HepG2 (cell line): ENCODE measurements around the gene STX4. TPM values are rescaled to one million over a fixed set of nuclear protein-coding genes. Genes with fewer than 3 reads are reported as not detected.
A peak's percentile ranks its signal among the peaks of the same experiment; 100 is the strongest.

Source experiments
- ATAC-seq: fragments of 200-7000 bp; cut with Tn5 transposase; 3 replicates; pipeline ENCODE4 v1.9.1; 2020; ENCODE audit warnings: mild to moderate bottlenecking, moderate library complexity
- BruUV-seq: library from RNA; stranded (reverse); fragments of 400-500 nt; replicated peaks from 2 replicates; lab custom pipeline; 2021; lab: Mats Ljungman, UMichigan
- CTCF ChIA-PET: fragments of 300-600 bp; formaldehyde crosslinking; extraction: SDS; loops from one replicate; lab custom pipeline; 2021; ENCODE audit warnings: low total read pairs, inconsistent platforms, low intra/inter-chr PET ratio; lab: Yijun Ruan, JAX
- POLR2A ChIA-PET: fragments of 350-600 bp; sonication (Branson Sonifier 250); formaldehyde crosslinking; loops from one replicate; lab custom pipeline; 2020; ENCODE audit warnings: antibody characterized with exemption, inconsistent platforms; lab: Yijun Ruan, JAX
- DNase-seq: peaks from one replicate; pipeline ENCODE4 v3.0.0-alpha.2; 2015; ENCODE audit warnings: low spot score
- FAIRE-seq: peaks from 3 replicates; lab custom pipeline; 2011; peaks lifted over from hg19 to GRCh38; lab: Jason Lieb, UNC
- H2AFZ ChIP-seq: one replicate; pipeline ENCODE4 v1.6.1; 2011; ENCODE audit warnings: low read length, inconsistent platforms
- H3K27ac ChIP-seq: fragments of 300-600 bp; 3 replicates; pipeline ENCODE4 v1.8.0; 2011; ENCODE audit warnings: mixed run types, mild to moderate bottlenecking, mixed read lengths, low read length, inconsistent platforms; ENCODE audit not compliant: insufficient read depth; ENCODE audit errors: extremely low read length
- H3K27me3 ChIP-seq, 2 experiments: fragments of 200-600 bp in 1 of 2; 2 replicates in 1 of 2; 3 replicates in 1 of 2; pipeline versions ENCODE4 v1.6.0 to v1.8.0; 2011; ENCODE audit warnings: low read length in 2 of 2, mild to moderate bottlenecking in 2 of 2, moderate library complexity in 2 of 2, inconsistent platforms in 1 of 2; ENCODE audit not compliant: insufficient read depth in 2 of 2, control insufficient read depth in 1 of 2
- H3K36me3 ChIP-seq, 2 experiments: fragments of 200-600 bp in 1 of 2; replicated peaks in 1 of 2; 2 replicates in 1 of 2; 3 replicates in 1 of 2; pipeline versions ENCODE4 v1.5.1 to v1.8.0; 2011; ENCODE audit warnings: low read length in 2 of 2, inconsistent platforms in 1 of 2; ENCODE audit not compliant: insufficient read depth in 2 of 2, control insufficient read depth in 1 of 2
- H3K4me1 ChIP-seq: 2 replicates; pipeline ENCODE4 v1.5.1; 2012; ENCODE audit warnings: low read length, inconsistent platforms; ENCODE audit not compliant: insufficient read depth
- H3K4me2 ChIP-seq: 2 replicates; pipeline ENCODE4 v1.6.0; 2011; ENCODE audit warnings: low read depth, low read length, inconsistent platforms
- H3K4me3 ChIP-seq, 3 experiments: fragments of 200-600 bp in 1 of 3; sonication (generic), shearing (Covaris generic) in 1 of 3; replicated peaks in 1 of 3; 2 replicates each; pipeline ENCODE4 v1.5.1; 2011 to 2016; ENCODE audit warnings: low read length in 3 of 3, inconsistent platforms in 2 of 3, low read depth in 2 of 3, mild to moderate bottlenecking in 2 of 3, control low read depth in 1 of 3, mixed read lengths in 1 of 3; ENCODE audit not compliant: insufficient read depth in 1 of 3
- H3K79me2 ChIP-seq: one replicate; pipeline ENCODE4 v1.6.1; 2011; ENCODE audit warnings: low read length, inconsistent platforms; ENCODE audit not compliant: insufficient read depth
- H3K9ac ChIP-seq: 2 replicates; pipeline ENCODE4 v1.6.0; 2011; ENCODE audit warnings: mild to moderate bottlenecking, low read depth, low read length, inconsistent platforms; ENCODE audit not compliant: insufficient read depth
- H3K9me3 ChIP-seq: 2 replicates; pipeline ENCODE4 v1.5.1; 2012; ENCODE audit warnings: mild to moderate bottlenecking, low read length
- H4K20me1 ChIP-seq: 2 replicates; pipeline ENCODE4 v1.6.0; 2011; ENCODE audit warnings: inconsistent platforms, mild to moderate bottlenecking, low read length, moderate library complexity; ENCODE audit not compliant: insufficient read depth
- AHDC1 ChIP-seq: sonication (generic); formaldehyde crosslinking; IDR thresholded peaks from 2 replicates; pipeline ENCODE4 v1.5.1; 2020; ENCODE audit warnings: mild to moderate bottlenecking, missing genetic modification reagents, borderline replicate concordance
- HNF1A ChIP-seq, 2 experiments: sonication (generic) in 1 of 2; formaldehyde crosslinking in 1 of 2; IDR thresholded peaks; 2 replicates each; pipeline versions ENCODE4 v1.4.0 to v1.6.1; 2016 to 2020; ENCODE audit warnings: borderline replicate concordance in 1 of 2, low read depth in 1 of 2, mild to moderate bottlenecking in 1 of 2, missing genetic modification reagents in 1 of 2
- MBD4 ChIP-seq: IDR thresholded peaks from 2 replicates; pipeline ENCODE4 v1.6.1; 2012; ENCODE audit warnings: low read length, inconsistent platforms, borderline replicate concordance
- PHF8 ChIP-seq: sonication (generic); formaldehyde crosslinking; IDR thresholded peaks from 2 replicates; pipeline ENCODE4 v1.5.0; 2020; ENCODE audit warnings: missing genetic modification reagents
- SMC3 ChIP-seq: IDR thresholded peaks from 2 replicates; pipeline ENCODE4 v1.6.1; 2011; ENCODE audit warnings: low read length, improper control_type of control experiment
- THAP11 ChIP-seq: IDR thresholded peaks from 2 replicates; pipeline ENCODE4 v1.6.1; 2016; ENCODE audit warnings: missing biosample characterization, missing genetic modification reagents
- THRA ChIP-seq: sonication (generic); formaldehyde crosslinking; IDR thresholded peaks from 2 replicates; pipeline ENCODE4 v1.4.0; 2020; ENCODE audit warnings: missing genetic modification reagents, borderline replicate concordance
- ZNF33A ChIP-seq: sonication (generic); formaldehyde crosslinking; IDR thresholded peaks from 2 replicates; pipeline ENCODE4 v1.5.1; 2020; ENCODE audit warnings: missing genetic modification reagents, mild to moderate bottlenecking, moderate library complexity, borderline replicate concordance
- ZNF883 ChIP-seq: sonication (generic); formaldehyde crosslinking; IDR thresholded peaks from 2 replicates; pipeline ENCODE4 v1.5.1; 2020; ENCODE audit warnings: mild to moderate bottlenecking, missing genetic modification reagents; ENCODE audit errors: not compliant biosample characterization
- ZZZ3 ChIP-seq: sonication (generic); formaldehyde crosslinking; IDR thresholded peaks from 2 replicates; pipeline ENCODE4 v1.4.0; 2020; ENCODE audit warnings: missing genetic modification reagents, mild to moderate bottlenecking, borderline replicate concordance
- WGBS: methylation state at CpG from one replicate; pipeline ENCODE4 v1.1.6; 2017; ENCODE audit warnings: low lambda C conversion rate; 5-methylcytosine and 5-hydroxymethylcytosine counted together
- in situ Hi-C: cut with HindIII; loops from 2 replicates; pipeline ENCODE4 v1.10.0; 2017; ENCODE audit warnings: low pct_unique_long_range_greater_than_20kb; ENCODE audit not compliant: extremely low pct_ligation_motif_present
- intact Hi-C: fragments of 100-400 bp; cut with micrococcal nuclease; formaldehyde crosslinking; loops from one replicate; pipeline ENCODE4 v1.10.0; 2022; ENCODE audit not compliant: unreplicated experiment
- polyA plus RNA-seq, 8 experiments: library from polyadenylated mRNA; depleted of rRNA in 3 of 8; stranded (reverse) in 7 of 8; unstranded in 1 of 8; fragments of >200 nt; fragmentation: Illumina TruSeq in 4 of 8; extraction: Trizol in 4 of 8; gene quantifications; 2 replicates each; pipeline versions ENCODE4 v1.2.1 to v1.2.3, GENCODE V29; 2011 to 2016; ENCODE audit warnings: low read depth in 4 of 8, missing spikeins in 1 of 8, mixed read lengths in 1 of 8; ENCODE audit not compliant: insufficient read depth in 1 of 8
- total RNA-seq, 5 experiments: library from RNA; depleted of rRNA; stranded (reverse); fragments of >200 nt; fragmentation: Illumina TruSeq; extraction: Trizol; gene quantifications; 2 replicates each; pipeline ENCODE4 v1.2.3, GENCODE V29; 2016; ENCODE audit warnings: low read depth in 1 of 5

STX4 gene
- total and polyA plus RNA-seq, 2 of the 13 experiments (the other 11 are each of a cell fraction or from before 2014, with no cell fraction given), result 29.2 to 34.6 TPM

GRCh38 chr16:31033709-31034492 lies 543 bp downstream of the STX4 start:
- in situ Hi-C loops, result loop anchor here (5.0 kb wide), 1 partner anchor 38 kb away; the partner anchor contains the start of genes ZNF646 and ZNF668
- ATAC-seq (peak; percentile 82), DNase-seq (peak; percentile 89), FAIRE-seq (peak; percentile 79)
- Histone ChIP-seq H3K9me3 (no peaks in the 10 kb centered on the region), H2AFZ (no peak overlapping the region), H3K27ac (peak overlapping the region; percentile 82), H3K4me1 (peaks cover 39% of the 10 kb centered on the region), H3K9ac (peak overlapping the region; percentile 90), H3K36me3 (peaks cover 0 to 14% of the 10 kb centered on the region in 2 experiments; a peak in 4 of 5 replicates), H3K27me3 (no peaks in the 10 kb centered on the region; a peak in 1 of 5 replicates), H3K4me3 (peak overlapping the region; percentile 86 to 99 (median 94)), H3K79me2 (peaks cover 5% of the 10 kb centered on the region), H3K4me2 (peak overlapping the region; percentile 94), H4K20me1 (peaks cover 4% of the 10 kb centered on the region; the same call in 1 of the 2 replicates)
- intact Hi-C loops, result loop anchor here (1.0 to 2.0 kb wide), 3 partner anchors 37 to 60 kb away; partner anchors contain the start of genes VKORC1, ZNF646 and ZNF668
- TSS peak; percentile 73 for BruUV-seq
- CTCF ChIA-PET, result interaction anchor here (1.6 kb wide), 1 partner anchor 49 kb away, joined by 4 read pairs; the partner anchor contains the start of gene HSD3B7
- WGBS, result under 1% methylated on average over 36 of the region's 47 CpGs
- POLR2A ChIA-PET, result interaction anchor here (0.6 to 2.7 kb wide), 17 partner anchors 11 to 425 kb away, joined by 3 to 29 read pairs (median 5); partner anchors contain the start of genes ARMC5, HSD3B7, KAT8 and ZNF646
- TF ChIP-seq MBD4 (no peak), ZNF883 (CRISPR knock-in tag) (no peak), ZNF33A (CRISPR knock-in tag) (no peak), AHDC1 (CRISPR knock-in tag) (no peak), HNF1A (IDR thresholded peaks at IDR 0.05; ENCODE audit: low read depth) (0 out of 2 replicates have a peak, but pooled peaks have one; percentile 12), HNF1A (CRISPR knock-in tag; IDR thresholded peaks at IDR 0.05; ENCODE audit: borderline replicate concordance) (no peak), PHF8 (CRISPR knock-in tag) (peak; percentile 51; the same call in 1 of the 2 replicates), ZZZ3 (CRISPR knock-in tag) (no peak), THAP11 (CRISPR knock-in tag) (peak; percentile 99), THRA (no peak), SMC3 (no peak)
